Liver (tissue), 3 donors: Measurements from ENCODE around the gene GRIP1.

Experiments used
- EGR1 ChIP-seq, 2 donors: IDR thresholded peaks; 2 replicates each; pipeline ENCODE4 v1.6.1; 2016 to 2018; ENCODE audit warnings: antibody characterized with exemption in 2 of 2, low read depth in 2 of 2
- HNF4A ChIP-seq, 2 donors: conservative IDR thresholded peaks; 2 replicates each; pipeline ENCODE4 v1.6.1; 2016; ENCODE audit warnings: antibody characterized with exemption in 2 of 2, mild to moderate bottlenecking in 2 of 2
- JUND ChIP-seq, 2 donors: IDR thresholded peaks; 2 replicates each; pipeline ENCODE4 v1.6.1; 2016; ENCODE audit warnings: antibody characterized with exemption in 2 of 2
- SP1 ChIP-seq: IDR thresholded peaks from 2 replicates; pipeline ENCODE4 v1.6.1; 2018; ENCODE audit warnings: antibody characterized with exemption, mild to moderate bottlenecking
- TAF1 ChIP-seq: conservative IDR thresholded peaks from 2 replicates; pipeline ENCODE4 v1.6.1; 2016; ENCODE audit warnings: antibody characterized with exemption, mild to moderate bottlenecking
- TF ChIP-seq, protein P1 (sequence below): fragments of 150-350 bp; IDR thresholded peaks from 2 replicates; pipeline ENCODE4 v1.5.1; 2017; ENCODE audit warnings: improper control_type of control experiment, low read depth, low read length; ENCODE audit not compliant: missing input control
- TF ChIP-seq, protein P2 (sequence below): IDR thresholded peaks from 2 replicates; pipeline ENCODE4 v1.6.1; 2016; ENCODE audit warnings: antibody characterized with exemption
- TF ChIP-seq, protein P3 (sequence below): IDR thresholded peaks from 2 replicates; pipeline ENCODE4 v1.6.1; 2016; ENCODE audit warnings: antibody characterized with exemption, mild to moderate bottlenecking
- TF ChIP-seq, protein P4 (sequence below): IDR thresholded peaks from 2 replicates; pipeline ENCODE4 v1.6.1; 2016; ENCODE audit warnings: antibody characterized with exemption
- TF ChIP-seq, protein P5 (sequence below): IDR thresholded peaks from 2 replicates; pipeline ENCODE4 v1.6.1; 2016; ENCODE audit warnings: antibody characterized with exemption
- donor health status: healthy.
- donor health status: healthy.

DNA sequence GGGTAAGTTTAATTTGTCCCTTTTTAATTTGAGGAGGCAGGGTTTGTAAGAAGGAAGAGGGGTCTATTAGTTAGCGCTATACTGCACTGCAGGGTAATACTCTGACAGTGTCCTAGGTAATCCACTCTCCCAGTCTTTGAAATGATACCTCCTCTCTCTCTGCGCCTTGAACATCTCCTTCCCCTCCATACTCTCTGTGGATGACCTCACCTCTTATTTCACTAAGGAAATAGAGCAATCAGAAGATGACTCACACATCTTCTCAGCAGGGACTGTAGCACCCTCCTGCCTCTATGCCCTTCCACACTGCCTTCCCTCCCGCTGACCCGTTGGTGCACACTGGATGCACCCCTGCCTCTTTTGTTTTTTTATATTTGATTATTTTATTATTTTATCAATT, 94.2 kb downstream of the GRIP1 start:
- TF ChIP-seq, protein P1, sequence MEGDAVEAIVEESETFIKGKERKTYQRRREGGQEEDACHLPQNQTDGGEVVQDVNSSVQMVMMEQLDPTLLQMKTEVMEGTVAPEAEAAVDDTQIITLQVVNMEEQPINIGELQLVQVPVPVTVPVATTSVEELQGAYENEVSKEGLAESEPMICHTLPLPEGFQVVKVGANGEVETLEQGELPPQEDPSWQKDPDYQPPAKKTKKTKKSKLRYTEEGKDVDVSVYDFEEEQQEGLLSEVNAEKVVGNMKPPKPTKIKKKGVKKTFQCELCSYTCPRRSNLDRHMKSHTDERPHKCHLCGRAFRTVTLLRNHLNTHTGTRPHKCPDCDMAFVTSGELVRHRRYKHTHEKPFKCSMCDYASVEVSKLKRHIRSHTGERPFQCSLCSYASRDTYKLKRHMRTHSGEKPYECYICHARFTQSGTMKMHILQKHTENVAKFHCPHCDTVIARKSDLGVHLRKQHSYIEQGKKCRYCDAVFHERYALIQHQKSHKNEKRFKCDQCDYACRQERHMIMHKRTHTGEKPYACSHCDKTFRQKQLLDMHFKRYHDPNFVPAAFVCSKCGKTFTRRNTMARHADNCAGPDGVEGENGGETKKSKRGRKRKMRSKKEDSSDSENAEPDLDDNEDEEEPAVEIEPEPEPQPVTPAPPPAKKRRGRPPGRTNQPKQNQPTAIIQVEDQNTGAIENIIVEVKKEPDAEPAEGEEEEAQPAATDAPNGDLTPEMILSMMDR, result no peak
- TF ChIP-seq TAF1, result no peak
- TF ChIP-seq, protein P2, sequence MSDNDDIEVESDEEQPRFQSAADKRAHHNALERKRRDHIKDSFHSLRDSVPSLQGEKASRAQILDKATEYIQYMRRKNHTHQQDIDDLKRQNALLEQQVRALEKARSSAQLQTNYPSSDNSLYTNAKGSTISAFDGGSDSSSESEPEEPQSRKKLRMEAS, result no peak
- TF ChIP-seq SP1, result no peak
- TF ChIP-seq, protein P3, sequence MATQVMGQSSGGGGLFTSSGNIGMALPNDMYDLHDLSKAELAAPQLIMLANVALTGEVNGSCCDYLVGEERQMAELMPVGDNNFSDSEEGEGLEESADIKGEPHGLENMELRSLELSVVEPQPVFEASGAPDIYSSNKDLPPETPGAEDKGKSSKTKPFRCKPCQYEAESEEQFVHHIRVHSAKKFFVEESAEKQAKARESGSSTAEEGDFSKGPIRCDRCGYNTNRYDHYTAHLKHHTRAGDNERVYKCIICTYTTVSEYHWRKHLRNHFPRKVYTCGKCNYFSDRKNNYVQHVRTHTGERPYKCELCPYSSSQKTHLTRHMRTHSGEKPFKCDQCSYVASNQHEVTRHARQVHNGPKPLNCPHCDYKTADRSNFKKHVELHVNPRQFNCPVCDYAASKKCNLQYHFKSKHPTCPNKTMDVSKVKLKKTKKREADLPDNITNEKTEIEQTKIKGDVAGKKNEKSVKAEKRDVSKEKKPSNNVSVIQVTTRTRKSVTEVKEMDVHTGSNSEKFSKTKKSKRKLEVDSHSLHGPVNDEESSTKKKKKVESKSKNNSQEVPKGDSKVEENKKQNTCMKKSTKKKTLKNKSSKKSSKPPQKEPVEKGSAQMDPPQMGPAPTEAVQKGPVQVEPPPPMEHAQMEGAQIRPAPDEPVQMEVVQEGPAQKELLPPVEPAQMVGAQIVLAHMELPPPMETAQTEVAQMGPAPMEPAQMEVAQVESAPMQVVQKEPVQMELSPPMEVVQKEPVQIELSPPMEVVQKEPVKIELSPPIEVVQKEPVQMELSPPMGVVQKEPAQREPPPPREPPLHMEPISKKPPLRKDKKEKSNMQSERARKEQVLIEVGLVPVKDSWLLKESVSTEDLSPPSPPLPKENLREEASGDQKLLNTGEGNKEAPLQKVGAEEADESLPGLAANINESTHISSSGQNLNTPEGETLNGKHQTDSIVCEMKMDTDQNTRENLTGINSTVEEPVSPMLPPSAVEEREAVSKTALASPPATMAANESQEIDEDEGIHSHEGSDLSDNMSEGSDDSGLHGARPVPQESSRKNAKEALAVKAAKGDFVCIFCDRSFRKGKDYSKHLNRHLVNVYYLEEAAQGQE, result no peak
- TF ChIP-seq, protein P4, sequence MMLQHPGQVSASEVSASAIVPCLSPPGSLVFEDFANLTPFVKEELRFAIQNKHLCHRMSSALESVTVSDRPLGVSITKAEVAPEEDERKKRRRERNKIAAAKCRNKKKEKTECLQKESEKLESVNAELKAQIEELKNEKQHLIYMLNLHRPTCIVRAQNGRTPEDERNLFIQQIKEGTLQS, result no peak
- no peak for TF ChIP-seq HNF4A (conservative IDR thresholded peaks at IDR 0.05)
- TF ChIP-seq JUND (IDR thresholded peaks at IDR 0.05), result no peak
- TF ChIP-seq EGR1 (IDR thresholded peaks at IDR 0.05; ENCODE audit: low read depth in 2 of 2), result no peak
- TF ChIP-seq, protein P5, sequence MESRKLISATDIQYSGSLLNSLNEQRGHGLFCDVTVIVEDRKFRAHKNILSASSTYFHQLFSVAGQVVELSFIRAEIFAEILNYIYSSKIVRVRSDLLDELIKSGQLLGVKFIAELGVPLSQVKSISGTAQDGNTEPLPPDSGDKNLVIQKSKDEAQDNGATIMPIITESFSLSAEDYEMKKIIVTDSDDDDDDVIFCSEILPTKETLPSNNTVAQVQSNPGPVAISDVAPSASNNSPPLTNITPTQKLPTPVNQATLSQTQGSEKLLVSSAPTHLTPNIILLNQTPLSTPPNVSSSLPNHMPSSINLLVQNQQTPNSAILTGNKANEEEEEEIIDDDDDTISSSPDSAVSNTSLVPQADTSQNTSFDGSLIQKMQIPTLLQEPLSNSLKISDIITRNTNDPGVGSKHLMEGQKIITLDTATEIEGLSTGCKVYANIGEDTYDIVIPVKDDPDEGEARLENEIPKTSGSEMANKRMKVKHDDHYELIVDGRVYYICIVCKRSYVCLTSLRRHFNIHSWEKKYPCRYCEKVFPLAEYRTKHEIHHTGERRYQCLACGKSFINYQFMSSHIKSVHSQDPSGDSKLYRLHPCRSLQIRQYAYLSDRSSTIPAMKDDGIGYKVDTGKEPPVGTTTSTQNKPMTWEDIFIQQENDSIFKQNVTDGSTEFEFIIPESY, result no peak
